NT2/D1 (cell line): ENCODE measurements around the gene DNM1L.

Source experiments
- DNase-seq: peaks from one replicate; pipeline ENCODE4 v3.0.0-alpha.2; 2011; ENCODE audit warnings: low read depth, low spot score
- H3K27me3 ChIP-seq: 2 replicates; pipeline ENCODE4 v1.6.0; 2011; ENCODE audit warnings: mild to moderate bottlenecking; ENCODE audit not compliant: insufficient read length, insufficient read depth
- H3K36me3 ChIP-seq: 2 replicates; pipeline ENCODE4 v1.6.1; 2011; ENCODE audit warnings: mild to moderate bottlenecking, low read length, mixed read lengths; ENCODE audit not compliant: insufficient read depth, insufficient read length
- H3K4me1 ChIP-seq: 2 replicates; pipeline ENCODE4 v1.5.1; 2011; ENCODE audit not compliant: insufficient read depth, insufficient read length
- H3K4me3 ChIP-seq: 2 replicates; pipeline ENCODE4 v1.5.1; 2011; ENCODE audit warnings: low read depth; ENCODE audit not compliant: insufficient read length
- H3K9ac ChIP-seq: 2 replicates; pipeline ENCODE4 v1.6.0; 2011; ENCODE audit warnings: low read depth; ENCODE audit not compliant: insufficient read length
- H3K9me3 ChIP-seq: 2 replicates; pipeline ENCODE4 v1.5.1; 2011; ENCODE audit warnings: mild to moderate bottlenecking, low read length; ENCODE audit not compliant: insufficient read depth
- SUZ12 ChIP-seq: IDR thresholded peaks from 2 replicates; pipeline ENCODE4 v1.6.1; 2011; ENCODE audit not compliant: insufficient read length, insufficient read depth; ENCODE audit errors: extremely low read depth
- YY1 ChIP-seq: IDR thresholded peaks from 2 replicates; pipeline ENCODE4 v1.6.1; 2011; ENCODE audit not compliant: insufficient read length, insufficient read depth
- ZNF274 ChIP-seq: IDR thresholded peaks from 2 replicates; pipeline ENCODE4 v1.6.1; 2011; ENCODE audit warnings: mild to moderate bottlenecking, low read depth, low read length

DNM1L gene

DNA sequence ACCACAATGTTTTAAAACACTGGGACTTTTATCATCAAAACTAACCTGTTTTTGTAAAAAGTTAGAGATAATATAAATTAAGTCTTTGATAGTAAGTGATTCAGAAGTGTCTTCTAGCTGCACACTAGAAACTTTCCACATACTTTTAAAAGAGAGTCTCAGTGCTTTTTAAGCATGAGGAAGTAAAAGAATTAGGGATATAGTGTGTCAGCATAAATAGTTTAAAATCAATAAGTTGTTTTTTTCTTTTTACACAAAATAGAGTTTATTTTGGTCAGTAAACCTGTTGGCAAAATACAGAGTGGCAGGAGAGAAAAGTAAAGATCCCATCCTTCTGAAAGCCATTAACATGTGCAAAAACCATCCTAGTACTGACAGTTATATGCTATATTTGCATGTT lies 1.7 kb downstream of the DNM1L start:
- Histone ChIP-seq H3K27me3 (no peaks in the 10 kb centered on the region), H3K9ac (peak overlapping the region; percentile 98), H3K4me3 (no peak overlapping the region), H3K36me3 (peaks cover 39% of the 10 kb centered on the region), H3K9me3 (no peaks in the 10 kb centered on the region), H3K4me1 (peaks cover 7% of the 10 kb centered on the region)
- no peak for TF ChIP-seq YY1
- TF ChIP-seq SUZ12: no peak
- TF ChIP-seq ZNF274: no peak
- DNase-seq: no peak

DNA sequence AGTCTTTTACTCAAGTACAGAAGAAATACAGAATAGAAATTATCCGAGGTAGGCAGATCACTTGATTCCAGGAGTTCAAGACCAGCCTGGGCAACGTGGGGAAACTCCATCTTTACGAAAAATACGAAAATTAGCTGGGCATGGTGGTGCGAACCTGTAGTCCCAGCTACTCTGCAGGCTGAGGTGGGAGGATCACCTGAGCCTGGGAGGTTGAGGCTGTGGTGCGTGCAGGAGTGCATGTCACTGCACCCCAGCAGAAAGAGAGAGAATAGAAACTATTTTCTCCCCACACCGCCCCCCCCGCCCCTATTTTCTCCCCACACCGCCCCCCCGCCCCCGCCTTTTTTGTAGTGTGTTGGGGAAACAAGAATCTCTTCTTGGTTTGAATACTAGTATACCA lies 2.2 kb downstream of the DNM1L start:
- Histone ChIP-seq H3K4me3 (no peak overlapping the region), H3K4me1 (peaks cover 7% of the 10 kb centered on the region), H3K36me3 (peaks cover 44% of the 10 kb centered on the region), H3K9me3 (no peaks in the 10 kb centered on the region), H3K9ac (peak overlapping the region; percentile 0), H3K27me3 (no peaks in the 10 kb centered on the region)
- TF ChIP-seq SUZ12 (no peak), YY1 (no peak), ZNF274 (no peak)
- no peak for DNase-seq

DNA sequence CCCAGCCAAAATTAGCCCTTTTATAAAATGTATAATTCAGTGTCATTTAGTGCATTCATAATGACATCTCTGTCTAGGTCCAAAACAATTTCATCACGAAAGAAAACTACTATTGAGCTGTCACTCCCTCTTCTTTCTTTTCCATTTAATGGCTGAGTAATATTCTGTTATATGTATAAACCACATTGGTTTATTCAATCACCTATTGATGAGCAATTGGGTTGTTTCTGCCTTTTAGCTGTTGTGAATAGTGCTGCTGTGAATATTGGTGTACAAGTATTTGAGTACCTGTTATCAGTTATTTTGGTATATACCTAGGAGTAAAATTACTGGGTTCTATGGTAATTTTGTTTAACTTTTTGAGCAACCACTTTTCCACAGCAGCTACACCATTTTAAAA lies 7.2 kb downstream of the DNM1L start:
- Histone ChIP-seq H3K27me3 (no peaks in the 10 kb centered on the region), H3K4me1 (peaks cover 2% of the 10 kb centered on the region), H3K9ac (no peak overlapping the region), H3K36me3 (peaks cover 42% of the 10 kb centered on the region), H3K4me3 (no peak overlapping the region), H3K9me3 (no peaks in the 10 kb centered on the region)
- no peak for DNase-seq
- TF ChIP-seq ZNF274: no peak
- TF ChIP-seq YY1: no peak
- no peak for TF ChIP-seq SUZ12

DNA sequence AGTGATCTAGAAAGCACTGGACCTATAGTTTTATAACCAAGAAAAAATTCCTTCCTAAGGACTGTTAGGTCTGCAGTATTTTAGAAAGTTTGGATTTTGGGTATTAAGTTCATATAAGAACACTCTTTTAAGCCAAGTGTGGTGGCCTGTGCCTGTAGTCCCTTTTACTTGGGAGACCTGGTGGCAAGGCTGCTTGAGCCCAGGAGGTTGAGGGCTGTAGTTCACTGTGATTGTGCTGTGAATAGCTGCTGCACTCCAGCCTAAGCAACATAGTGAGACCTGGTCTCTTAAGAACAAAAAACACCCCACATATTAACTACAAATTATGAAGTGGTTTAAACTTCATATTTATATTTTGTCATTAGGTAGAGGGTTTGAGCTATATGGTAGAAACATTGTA lies 9.7 kb downstream of the DNM1L start:
- Histone ChIP-seq H3K27me3 (no peaks in the 10 kb centered on the region), H3K4me3 (no peak overlapping the region), H3K36me3 (peaks cover 35% of the 10 kb centered on the region), H3K4me1 (no peaks in the 10 kb centered on the region), H3K9ac (no peak overlapping the region), H3K9me3 (no peaks in the 10 kb centered on the region)
- no peak for TF ChIP-seq YY1
- no peak for TF ChIP-seq SUZ12
- no peak for TF ChIP-seq ZNF274
- no peak for DNase-seq

DNA sequence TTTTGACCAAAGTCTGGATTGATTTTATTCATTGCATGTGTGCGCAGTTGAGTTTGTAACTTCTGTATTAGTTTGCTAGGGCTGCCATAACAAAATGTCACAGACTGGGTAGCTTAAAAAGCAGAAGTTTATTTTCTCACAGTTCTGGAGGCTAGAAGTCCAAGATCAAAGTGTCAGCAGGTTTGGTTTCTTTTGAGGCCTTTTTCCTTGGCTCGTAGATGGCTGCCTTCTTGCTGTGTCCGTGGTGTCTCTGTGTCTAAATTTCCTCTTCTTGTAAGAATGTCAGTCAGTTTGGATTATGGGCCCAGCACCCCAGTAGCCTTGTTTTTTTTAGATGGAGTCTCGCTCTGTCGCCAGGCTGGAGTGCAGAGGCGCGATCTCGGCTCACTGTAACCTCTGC lies 11.8 kb downstream of the DNM1L start:
- Histone ChIP-seq H3K9ac (no peak overlapping the region), H3K27me3 (no peaks in the 10 kb centered on the region), H3K36me3 (peaks cover 22% of the 10 kb centered on the region), H3K9me3 (no peaks in the 10 kb centered on the region), H3K4me1 (no peaks in the 10 kb centered on the region), H3K4me3 (no peak overlapping the region)
- TF ChIP-seq SUZ12 (no peak), ZNF274 (no peak), YY1 (no peak)
- no peak for DNase-seq

DNA sequence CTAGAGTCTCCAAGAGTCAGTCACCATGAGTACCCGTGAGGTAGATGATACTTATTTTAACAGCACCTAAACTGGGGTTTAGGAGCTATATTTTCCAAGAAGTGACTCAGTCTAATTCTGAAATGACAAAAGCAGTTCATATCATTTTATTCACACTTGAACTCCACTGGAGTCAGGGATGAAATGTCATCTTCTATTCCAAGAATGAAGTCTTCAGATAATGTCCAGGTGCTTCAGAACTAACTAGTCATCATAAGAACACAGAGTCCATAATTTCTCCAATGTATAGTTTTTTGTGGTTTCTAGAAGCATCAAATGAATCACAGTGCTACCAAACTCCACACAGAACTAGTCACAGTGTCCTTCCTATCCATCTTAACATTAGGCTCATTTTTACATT lies 13.3 kb downstream of the DNM1L start:
- no peak overlapping the region for H3K4me3 ChIP-seq
- no peaks in the 10 kb centered on the region for H3K27me3 ChIP-seq
- no peak for DNase-seq
- TF ChIP-seq YY1 (no peak), SUZ12 (no peak), ZNF274 (no peak)
- H3K36me3 ChIP-seq: peaks cover 18% of the 10 kb centered on the region
- H3K9me3 ChIP-seq: no peaks in the 10 kb centered on the region
- H3K4me1 ChIP-seq: no peaks in the 10 kb centered on the region
- no peak overlapping the region for H3K9ac ChIP-seq

DNA sequence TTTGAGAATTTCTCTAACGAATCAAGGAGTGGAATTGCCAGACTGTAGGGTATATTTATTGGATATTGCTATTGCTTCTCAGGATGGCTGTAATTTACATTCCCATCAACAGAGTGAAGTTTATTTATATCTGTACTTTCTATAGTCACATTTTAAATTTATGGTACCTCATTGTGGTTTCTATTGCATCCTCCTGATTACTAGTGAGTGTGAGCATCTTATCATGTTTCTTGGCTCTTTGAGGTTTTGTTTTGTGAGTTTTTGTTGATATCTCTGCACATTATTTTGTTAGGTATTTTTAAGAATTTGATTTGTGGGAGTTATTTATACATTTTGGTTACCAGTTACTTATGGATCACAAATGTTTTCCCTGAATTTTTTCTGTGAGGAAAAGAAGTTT lies 13.9 kb downstream of the DNM1L start:
- no peak for TF ChIP-seq ZNF274
- no peak for TF ChIP-seq YY1
- no peak for TF ChIP-seq SUZ12
- no peak for DNase-seq
- Histone ChIP-seq H3K4me1 (no peaks in the 10 kb centered on the region), H3K9me3 (no peaks in the 10 kb centered on the region), H3K36me3 (peaks cover 20% of the 10 kb centered on the region), H3K4me3 (no peak overlapping the region), H3K27me3 (no peaks in the 10 kb centered on the region), H3K9ac (no peak overlapping the region)

DNA sequence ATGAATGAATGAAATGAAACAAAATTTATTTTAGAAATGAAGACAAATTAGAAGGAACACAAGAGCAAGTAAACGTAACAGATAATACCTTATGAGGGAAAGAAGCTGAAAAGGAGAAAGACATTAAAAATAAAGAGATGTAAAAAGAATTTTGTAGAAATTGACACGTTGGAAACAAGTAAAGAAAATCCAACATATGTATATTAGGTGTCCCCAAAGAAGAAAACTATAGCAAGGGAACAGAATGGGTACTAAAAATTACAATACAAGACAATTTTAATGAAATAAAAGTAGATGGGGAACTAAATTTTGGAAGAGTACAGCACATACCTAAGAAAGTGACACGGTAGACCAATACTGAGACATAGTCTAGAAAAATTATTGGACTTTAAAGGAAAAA lies 16.7 kb downstream of the DNM1L start:
- no peak for DNase-seq
- H3K36me3 ChIP-seq: peaks cover 24% of the 10 kb centered on the region
- no peak overlapping the region for H3K9ac ChIP-seq
- H3K9me3 ChIP-seq: no peaks in the 10 kb centered on the region
- no peaks in the 10 kb centered on the region for H3K4me1 ChIP-seq
- no peak for TF ChIP-seq SUZ12
- TF ChIP-seq YY1: no peak
- no peaks in the 10 kb centered on the region for H3K27me3 ChIP-seq
- H3K4me3 ChIP-seq: no peak overlapping the region
